Transverse colon (tissue), 4 donors: ENCODE data around the gene ARID4A. TPM values are rescaled to one million over a fixed set of nuclear protein-coding genes. Genes with fewer than 3 reads are reported as not detected.
A peak's percentile ranks its signal among the peaks of the same experiment; 100 is the strongest.

Source experiments
- DNase-seq: peaks from one replicate; pipeline ENCODE4 v3.0.0-alpha.2; 2019
- H3K27ac ChIP-seq, 4 donors: fragments of 200-600 bp; sonication (generic); 2 replicates each; pipeline ENCODE4 v1.5.1; 2016 to 2018; ENCODE audit warnings: inconsistent platforms in 4 of 4
- H3K27me3 ChIP-seq: fragments of 200-600 bp; sonication (generic); 2 replicates; pipeline ENCODE4 v1.5.1; 2017; ENCODE audit warnings: inconsistent platforms
- H3K36me3 ChIP-seq, 4 donors: fragments of 200-600 bp; sonication (generic); 2 replicates each; pipeline ENCODE4 v1.5.1; 2017 to 2019; ENCODE audit warnings: inconsistent platforms in 4 of 4
- H3K4me1 ChIP-seq, 4 donors: fragments of 200-600 bp; sonication (generic); 2 replicates each; pipeline ENCODE4 v1.5.1; 2017 to 2020; ENCODE audit warnings: inconsistent platforms in 4 of 4
- H3K4me3 ChIP-seq, 4 donors: fragments of 200-600 bp; sonication (generic); 1 replicate in 1 of 4; 2 replicates in 3 of 4; pipeline versions ENCODE4 v1.5.1 to v1.6.1; 2017 to 2019; ENCODE audit warnings: inconsistent platforms in 4 of 4
- H3K9me3 ChIP-seq, 2 donors: fragments of 200-600 bp; sonication (generic); 2 replicates each; pipeline ENCODE4 v1.5.1; 2017 to 2019; ENCODE audit warnings: inconsistent platforms in 2 of 2
- EP300 ChIP-seq: sonication (generic); formaldehyde crosslinking; IDR thresholded peaks from one replicate; pipeline ENCODE4 v1.6.1; 2017; ENCODE audit warnings: antibody characterized with exemption, low read depth
- POLR2A ChIP-seq: fragments of 450-650 bp; IDR thresholded peaks from one replicate; pipeline ENCODE4 v1.6.1; 2016; ENCODE audit warnings: antibody characterized with exemption, mild to moderate bottlenecking, moderate library complexity
- POLR2AphosphoS5 ChIP-seq, 3 donors: sonication (generic); formaldehyde crosslinking; IDR thresholded peaks; one replicate each; pipeline ENCODE4 v1.6.1; 2016; ENCODE audit warnings: antibody characterized with exemption in 3 of 3
- WGBS, 2 donors: methylation state at CpG; one replicate each; pipeline ENCODE4 v1.1.5; 2018; ENCODE audit warnings: low coverage in 1 of 2; 5-methylcytosine and 5-hydroxymethylcytosine counted together
- in situ Hi-C, 4 donors: fragments of 200-750 bp; cut with MboI; loops; one replicate each; pipeline versions ENCODE4 v1.15.0 to v1.15.1; 2017; ENCODE audit warnings: low sequenced_read_pairs in 3 of 4, low pct_ligation_motif_present in 1 of 4, low pct_unique_long_range_greater_than_20kb in 1 of 4
- intact Hi-C: fragments of 100-400 bp; cut with DNase I; formaldehyde crosslinking; loops from one replicate; pipeline ENCODE4 v1.15.1; 2023; ENCODE audit warnings: low total_unique reads
- total RNA-seq, 4 donors: library from RNA; depleted of rRNA; stranded (reverse); fragments of >200 nt; gene quantifications; one replicate each; pipeline ENCODE4 v1.1.0, GENCODE V29; 2016
- TF ChIP-seq, protein P1 (sequence below), 5 experiments: fragments of 200-600 bp in 3 of 5; fragments of 450-650 bp in 2 of 5; sonication (generic) in 3 of 5; IDR thresholded peaks; 1 replicate in 2 of 5; 2 replicates in 3 of 5; pipeline ENCODE4 v1.5.1; 2016 to 2017; ENCODE audit warnings: antibody characterized with exemption in 5 of 5, inconsistent platforms in 3 of 5, mild to moderate bottlenecking in 2 of 5, moderate library complexity in 1 of 5

The ARID4A gene
- total RNA-seq, 4 donors from 2014 or later, result 20.6 to 46.4 (median 22.6) TPM

DNA sequence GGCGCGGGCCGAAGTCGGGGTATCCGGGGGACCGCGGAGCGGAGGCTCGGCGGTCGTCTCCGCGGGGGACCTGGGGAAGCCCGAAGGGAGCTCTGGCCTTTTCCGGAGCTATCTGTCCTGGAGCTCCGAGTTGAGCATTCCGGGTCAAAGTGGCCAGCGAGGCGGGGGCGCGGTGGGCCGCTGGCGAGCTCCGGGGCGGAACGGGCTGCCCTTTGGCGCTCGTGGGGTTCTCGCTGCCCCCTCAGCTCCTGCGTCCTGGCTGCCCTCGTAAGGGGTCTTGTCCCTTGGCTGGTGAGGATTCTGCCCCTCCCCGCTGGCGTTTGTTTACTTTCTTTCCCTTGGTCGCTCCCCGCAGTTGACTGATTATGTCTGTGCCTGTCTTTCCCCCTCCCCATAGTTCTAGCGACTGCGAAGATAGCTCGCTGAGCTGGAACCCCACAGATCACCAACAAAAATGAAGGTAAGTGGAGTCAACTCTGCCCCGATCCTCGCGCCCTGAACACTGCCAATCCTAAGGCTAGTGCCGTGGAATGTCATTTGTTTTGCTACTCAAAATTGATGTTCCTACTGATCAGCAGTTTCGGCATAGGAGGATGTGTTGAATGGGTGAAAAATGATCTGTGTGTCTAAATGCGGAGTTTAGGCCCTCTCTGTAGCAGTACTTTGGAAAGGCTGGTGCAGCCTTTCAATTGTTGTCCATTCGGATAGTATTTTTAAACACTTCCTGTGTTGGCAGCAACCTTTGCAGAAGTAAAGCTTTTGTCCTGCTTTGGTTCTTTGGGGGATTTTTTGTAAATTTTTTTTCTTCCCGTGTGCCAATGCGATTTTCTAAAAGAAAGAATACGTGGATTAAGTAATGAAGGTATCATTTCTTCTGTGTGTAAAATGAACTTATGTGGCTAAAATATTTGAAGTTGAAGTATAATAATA lies 1.3 kb downstream of the ARID4A start:
- peak overlapping the region; percentile 77 to 94 (median 92) for H3K4me3 ChIP-seq

GRCh38 chr14:58301416-58301815 lies 3.1 kb downstream of the ARID4A start:
- Histone ChIP-seq H3K9me3 (no peaks in the 10 kb centered on the region), H3K4me1 (peaks cover 10 to 18% (median 15%) of the 10 kb centered on the region in 4 donors), H3K27ac (no peak overlapping the region), H3K27me3 (no peaks in the 10 kb centered on the region), H3K4me3 (no peak overlapping the region), H3K36me3 (peaks cover 0 to 25% (median 0%) of the 10 kb centered on the region in 4 donors)
- TF ChIP-seq EP300 (no peak), POLR2AphosphoS5 (IDR thresholded peaks at IDR 0.05) (no peak), POLR2A (no peak)
- TF ChIP-seq, protein P1, sequence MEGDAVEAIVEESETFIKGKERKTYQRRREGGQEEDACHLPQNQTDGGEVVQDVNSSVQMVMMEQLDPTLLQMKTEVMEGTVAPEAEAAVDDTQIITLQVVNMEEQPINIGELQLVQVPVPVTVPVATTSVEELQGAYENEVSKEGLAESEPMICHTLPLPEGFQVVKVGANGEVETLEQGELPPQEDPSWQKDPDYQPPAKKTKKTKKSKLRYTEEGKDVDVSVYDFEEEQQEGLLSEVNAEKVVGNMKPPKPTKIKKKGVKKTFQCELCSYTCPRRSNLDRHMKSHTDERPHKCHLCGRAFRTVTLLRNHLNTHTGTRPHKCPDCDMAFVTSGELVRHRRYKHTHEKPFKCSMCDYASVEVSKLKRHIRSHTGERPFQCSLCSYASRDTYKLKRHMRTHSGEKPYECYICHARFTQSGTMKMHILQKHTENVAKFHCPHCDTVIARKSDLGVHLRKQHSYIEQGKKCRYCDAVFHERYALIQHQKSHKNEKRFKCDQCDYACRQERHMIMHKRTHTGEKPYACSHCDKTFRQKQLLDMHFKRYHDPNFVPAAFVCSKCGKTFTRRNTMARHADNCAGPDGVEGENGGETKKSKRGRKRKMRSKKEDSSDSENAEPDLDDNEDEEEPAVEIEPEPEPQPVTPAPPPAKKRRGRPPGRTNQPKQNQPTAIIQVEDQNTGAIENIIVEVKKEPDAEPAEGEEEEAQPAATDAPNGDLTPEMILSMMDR (IDR thresholded peaks at IDR 0.05), result no peak
- DNase-seq, result no peak
- intact Hi-C loops, result no loop called here
- in situ Hi-C loops, result no loop called here
- 77 to 94% methylated on average over 3 of the region's 3 CpGs for WGBS, 2 donors

More for the DNA sequence above, 1.3 kb downstream of the ARID4A start:
- no peaks in the 10 kb centered on the region for H3K9me3 ChIP-seq
- in situ Hi-C loops (loop anchor here in 2 of 4 donors (10.0 kb wide), 1 partner anchor 55 kb away; the partner anchor contains the start of gene PSMA3 (in 2 of the 2)), intact Hi-C loops (loop anchor here (2.0 to 10.0 kb wide), 2 partner anchors 19 to 55 kb away; partner anchors contain the start of gene PSMA3)
- H3K4me1 ChIP-seq, result peaks cover 14 to 31% (median 20%) of the 10 kb centered on the region in 4 donors
- WGBS, 2 donors, result 2 to 6% methylated on average over 12 to 42 of the region's 48 CpGs
- peak overlapping the region; percentile 96 to 100 (median 98) for H3K27ac ChIP-seq
- no peaks in the 10 kb centered on the region for H3K27me3 ChIP-seq
- TF ChIP-seq POLR2AphosphoS5 (IDR thresholded peaks at IDR 0.05), result no peak
- no peak for TF ChIP-seq POLR2A
- TF ChIP-seq EP300, result no peak
- TF ChIP-seq, protein P1 (IDR thresholded peaks at IDR 0.05), result no peak
- H3K36me3 ChIP-seq, result peaks cover 0 to 15% (median 0%) of the 10 kb centered on the region in 4 donors
- peak; percentile 26 for DNase-seq

DNA sequence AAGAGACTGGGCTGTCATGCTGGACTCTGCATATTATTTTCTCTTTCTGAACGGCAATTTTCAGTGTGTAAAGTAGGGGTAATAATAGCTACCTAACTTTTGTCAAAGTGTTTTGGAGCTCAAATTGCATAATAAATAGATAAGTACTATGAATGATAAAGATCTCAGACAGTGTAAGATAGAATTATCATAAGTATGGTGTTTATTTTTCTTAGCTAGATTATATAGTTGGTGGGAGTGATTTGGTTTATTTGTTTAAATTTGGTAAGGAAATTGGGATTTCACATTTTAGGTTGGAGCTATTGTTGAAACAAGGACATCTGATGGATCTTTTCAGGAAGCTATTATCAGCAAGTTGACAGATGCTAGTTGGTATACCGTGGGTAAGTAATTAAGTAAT lies 7.4 kb downstream of the ARID4A start:
- 73 to 100% methylated on average over 1 to 2 of the region's 2 CpGs for WGBS, 2 donors

GRCh38 chr14:58307597-58308316 lies 9.4 kb downstream of the ARID4A start:
- 86 to 89% methylated on average over 3 to 8 of the region's 8 CpGs for WGBS, 2 donors
- Histone ChIP-seq H3K27me3 (no peaks in the 10 kb centered on the region), H3K9me3 (no peaks in the 10 kb centered on the region), H3K36me3 (peaks cover 0 to 40% (median 2%) of the 10 kb centered on the region in 4 donors), H3K4me1 (no peaks in the 10 kb centered on the region), H3K4me3 (no peak overlapping the region), H3K27ac (no peak overlapping the region)
- in situ Hi-C loops, result no loop called here
- intact Hi-C loops, result no loop called here
- TF ChIP-seq, protein P1 (IDR thresholded peaks at IDR 0.05), result no peak
- TF ChIP-seq POLR2AphosphoS5 (IDR thresholded peaks at IDR 0.05), result no peak
- no peak for TF ChIP-seq EP300
- TF ChIP-seq POLR2A, result no peak
- DNase-seq, result no peak

More for the DNA sequence above, 7.4 kb downstream of the ARID4A start:
- DNase-seq, result no peak
- no peak overlapping the region for H3K27ac ChIP-seq
- intact Hi-C loops, result no loop called here
- H3K4me3 ChIP-seq, result no peak overlapping the region
- H3K9me3 ChIP-seq, result no peaks in the 10 kb centered on the region
- peaks cover 2 to 4% (median 2%) of the 10 kb centered on the region in 4 donors for H3K4me1 ChIP-seq
- TF ChIP-seq POLR2AphosphoS5 (IDR thresholded peaks at IDR 0.05), result no peak
- TF ChIP-seq POLR2A, result no peak
- H3K36me3 ChIP-seq, result peaks cover 0 to 43% (median 0%) of the 10 kb centered on the region in 4 donors
- H3K27me3 ChIP-seq, result no peaks in the 10 kb centered on the region
- in situ Hi-C loops, result no loop called here
